NT2/D1 (cell line): ENCODE data around the gene ADAM22.

Experiments used
- SUZ12 ChIP-seq: IDR thresholded peaks from 2 replicates; pipeline ENCODE4 v1.6.1; 2011; ENCODE audit not compliant: insufficient read length, insufficient read depth; ENCODE audit errors: extremely low read depth
- YY1 ChIP-seq: IDR thresholded peaks from 2 replicates; pipeline ENCODE4 v1.6.1; 2011; ENCODE audit not compliant: insufficient read length, insufficient read depth
- ZNF274 ChIP-seq: IDR thresholded peaks from 2 replicates; pipeline ENCODE4 v1.6.1; 2011; ENCODE audit warnings: mild to moderate bottlenecking, low read depth, low read length

DNA sequence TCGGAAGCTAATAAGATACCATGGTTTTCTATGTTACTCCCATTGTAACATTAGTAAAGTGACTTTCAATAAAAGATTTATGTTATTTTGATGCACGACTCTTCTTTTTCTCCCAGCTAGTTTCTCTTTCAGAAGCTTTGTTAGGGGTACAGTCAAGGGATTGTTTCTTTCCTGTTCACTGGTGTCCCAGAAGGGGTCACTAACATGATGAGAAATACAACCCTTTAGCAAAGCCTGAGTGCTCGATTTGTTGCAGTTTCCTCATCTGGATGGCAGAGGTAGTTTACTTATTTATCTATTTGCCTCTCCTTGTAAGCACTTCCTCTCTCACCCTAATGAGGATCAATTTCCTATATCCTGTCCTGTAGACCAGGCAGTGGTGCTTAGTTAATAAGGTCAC, 268.7 kb downstream of the ADAM22 start:
- TF ChIP-seq YY1 (no peak), ZNF274 (no peak), SUZ12 (no peak)
